Mucosa of gallbladder (tissue), 1 donor: ENCODE results near the gene KCNJ9. TPM values are rescaled to one million over a fixed set of nuclear protein-coding genes. Genes with fewer than 3 reads are reported as not detected.

Experiments
- DNase-seq: peaks from one replicate; pipeline ENCODE4 v3.0.0-alpha.2; 2020; ENCODE audit warnings: low spot score
- total RNA-seq: library from RNA; stranded (reverse); gene quantifications from one replicate; pipeline ENCODE4 v1.2.1, GENCODE V29; 2021
- donor health status: DM: no; HTN: no; CAD: no.

Gene KCNJ9
- total RNA-seq, 1 donor from 2014 or later, result not detected

DNA sequence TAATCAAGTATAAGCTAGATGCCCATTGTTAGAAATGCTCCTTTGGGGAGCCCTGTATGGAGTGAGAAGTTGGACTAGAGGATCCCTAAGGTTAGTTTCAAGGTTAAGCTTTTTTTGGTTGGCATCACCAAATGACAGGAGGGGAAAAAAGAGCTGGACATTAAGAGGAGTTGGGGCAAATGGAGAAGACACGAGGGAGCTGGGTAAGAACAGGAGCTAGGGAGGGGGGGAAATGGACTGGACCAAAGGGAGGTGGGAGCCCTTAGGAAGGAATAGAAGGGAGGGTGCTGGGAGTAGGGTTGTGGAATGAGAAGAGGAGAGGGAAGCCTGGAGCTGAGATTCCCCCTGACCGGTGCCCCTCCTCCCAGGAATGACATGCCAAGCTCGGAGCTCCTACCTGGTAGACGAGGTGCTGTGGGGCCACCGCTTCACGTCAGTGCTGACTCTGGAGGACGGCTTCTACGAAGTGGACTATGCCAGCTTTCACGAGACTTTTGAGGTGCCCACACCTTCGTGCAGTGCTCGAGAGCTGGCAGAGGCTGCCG is 5.9 kb downstream of the KCNJ9 start:
- DNase-seq, result no peak

DNA sequence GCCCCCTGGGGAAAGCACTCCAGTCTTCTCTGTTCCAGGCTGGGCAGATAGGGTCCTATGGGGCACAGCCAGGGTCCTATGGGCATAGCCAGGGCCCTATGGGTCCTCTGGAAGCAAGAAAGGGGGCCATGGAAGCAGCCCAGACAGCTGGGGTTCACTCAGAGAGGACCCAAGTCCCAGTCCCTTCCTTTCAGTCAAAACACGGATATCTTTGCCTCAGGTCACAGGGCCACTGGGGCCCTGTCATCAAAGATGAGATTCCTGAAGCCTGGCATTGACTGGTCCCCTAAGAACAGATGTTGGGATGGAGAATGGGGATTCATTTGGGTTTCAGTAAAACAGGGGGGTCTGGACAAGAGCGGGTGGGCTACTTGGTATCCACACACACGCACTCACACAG is 8.5 kb downstream of the KCNJ9 start:
- DNase-seq, result no peak

DNA sequence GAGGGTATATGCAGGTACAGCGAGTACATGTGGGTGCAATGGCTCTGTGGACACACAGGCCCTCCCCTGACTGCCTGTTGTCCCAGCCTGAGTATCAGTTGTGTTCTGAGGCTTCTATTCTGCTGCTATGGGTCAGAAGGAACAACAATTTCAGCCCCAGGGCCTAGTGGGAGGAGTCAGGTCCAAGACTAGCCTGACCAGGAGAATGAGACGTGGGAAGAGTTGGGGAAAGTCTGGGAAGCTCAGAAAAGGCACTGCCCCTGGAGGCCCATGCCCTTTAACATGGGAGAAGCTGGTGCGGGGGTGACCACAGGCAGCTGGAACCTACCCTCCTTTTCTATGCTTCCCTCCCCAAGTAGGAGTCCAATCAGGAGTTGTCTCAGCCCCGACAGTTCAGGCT is 9.4 kb downstream of the KCNJ9 start:
- DNase-seq, result no peak

DNA sequence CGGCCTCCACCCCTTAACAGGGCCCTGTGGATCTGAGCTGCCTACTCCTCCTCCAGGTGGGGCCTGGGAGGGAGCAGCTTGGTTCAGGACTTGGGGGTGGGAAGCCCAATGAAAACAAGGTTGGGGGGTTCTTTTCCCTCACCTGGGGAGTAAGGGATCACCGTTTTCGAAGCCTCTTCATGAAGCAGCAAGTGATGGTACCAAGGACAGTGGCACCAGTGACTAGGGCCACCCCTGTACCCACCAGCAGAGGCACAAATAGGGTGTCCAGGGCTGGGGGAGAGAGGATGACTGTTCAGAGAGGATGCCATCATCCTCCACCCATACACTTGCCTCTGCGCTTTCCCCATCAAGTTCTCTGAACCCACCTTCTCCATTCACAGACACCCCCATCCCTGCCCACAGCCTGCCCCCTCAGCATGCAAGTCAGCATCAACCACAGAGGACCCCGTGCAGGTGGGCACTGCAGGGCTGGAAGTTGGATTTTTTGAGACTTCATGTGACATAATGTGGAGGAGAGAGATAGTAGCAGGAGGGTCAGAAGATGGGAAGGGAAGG is 10.4 kb downstream of the KCNJ9 start:
- no peak for DNase-seq

DNA sequence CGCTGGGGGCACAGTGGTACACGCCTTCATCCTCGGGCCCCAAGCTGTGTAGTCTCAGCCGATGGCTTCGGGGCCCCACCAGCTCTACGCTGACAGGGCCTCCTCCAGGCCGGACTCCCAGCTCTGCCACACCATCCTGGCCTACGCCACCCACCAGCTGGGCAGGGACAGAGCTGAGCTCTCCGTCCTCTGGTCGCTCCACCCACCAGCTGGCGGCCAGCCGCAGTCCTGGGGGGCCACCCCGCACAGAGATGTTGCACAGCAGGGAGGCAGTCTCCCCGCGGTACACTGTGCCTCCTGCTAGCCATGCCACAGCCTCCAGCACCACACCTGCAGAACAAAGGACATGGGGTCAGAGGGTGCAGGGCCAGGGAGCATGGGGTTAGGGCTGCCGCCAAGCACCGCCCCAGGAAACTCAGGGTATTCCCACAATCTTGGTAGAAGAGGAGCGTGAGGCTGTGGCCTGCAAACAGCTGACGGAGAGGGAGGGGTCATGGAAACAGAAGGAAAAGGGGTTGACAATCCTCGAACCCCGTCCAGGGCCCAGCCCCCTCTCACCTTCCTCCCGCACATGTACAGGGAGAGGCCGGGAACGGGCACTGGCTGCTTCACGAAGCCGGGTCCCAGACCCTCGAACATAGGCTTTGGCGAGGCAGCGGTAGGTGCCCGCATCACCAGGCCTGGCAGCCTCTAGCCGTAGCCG is 11.2 kb downstream of the KCNJ9 start:
- no peak for DNase-seq

DNA sequence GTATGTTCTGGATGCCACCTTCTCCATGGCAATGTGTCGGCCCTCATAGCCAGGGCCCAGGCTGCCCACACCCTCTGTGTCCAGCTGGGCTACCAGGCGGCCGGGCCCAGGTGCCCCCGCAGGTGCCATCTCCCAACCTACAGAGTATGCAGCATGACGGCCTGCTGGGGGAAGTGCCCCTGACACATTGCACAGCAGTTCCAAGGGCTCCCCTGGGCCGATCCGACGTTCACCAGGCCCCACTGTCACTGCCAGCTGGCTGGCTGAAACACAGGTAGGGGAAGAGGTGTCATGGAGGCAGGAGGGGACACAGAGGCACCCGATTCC is 11.7 kb downstream of the KCNJ9 start:
- DNase-seq, result no peak

DNA sequence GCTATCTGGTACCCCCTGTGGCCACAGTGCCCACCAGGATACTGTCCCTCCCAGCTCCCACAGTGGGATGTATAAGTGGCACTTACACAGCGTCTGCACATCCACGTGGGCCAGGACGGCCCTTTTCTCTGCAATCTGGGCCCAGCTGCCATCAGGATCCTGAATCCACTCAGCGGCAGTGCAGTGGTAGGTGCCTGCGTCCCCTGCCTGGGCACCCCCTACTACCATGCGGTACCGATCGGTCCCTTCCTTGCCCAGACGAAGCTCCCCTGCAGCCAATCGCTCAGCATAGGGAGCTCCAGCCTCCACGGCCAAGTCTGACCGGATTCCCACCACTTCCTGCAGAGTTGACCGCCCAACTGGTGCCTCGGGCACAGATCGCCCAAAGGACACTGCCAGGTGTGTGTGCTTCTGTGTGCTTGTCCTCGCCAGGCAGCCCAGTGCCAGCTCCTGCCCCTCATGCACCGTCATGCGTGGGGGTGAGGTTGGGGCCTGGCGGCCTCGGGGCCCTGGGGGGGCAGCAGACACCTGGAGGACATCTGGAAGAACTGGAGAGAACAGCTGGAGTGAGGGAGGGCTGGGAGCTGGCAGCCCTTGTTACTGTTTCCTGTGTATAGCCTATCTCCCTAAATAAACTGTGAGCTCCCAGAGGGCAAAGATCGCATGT is 12.4 kb downstream of the KCNJ9 start:
- DNase-seq, result no peak

DNA sequence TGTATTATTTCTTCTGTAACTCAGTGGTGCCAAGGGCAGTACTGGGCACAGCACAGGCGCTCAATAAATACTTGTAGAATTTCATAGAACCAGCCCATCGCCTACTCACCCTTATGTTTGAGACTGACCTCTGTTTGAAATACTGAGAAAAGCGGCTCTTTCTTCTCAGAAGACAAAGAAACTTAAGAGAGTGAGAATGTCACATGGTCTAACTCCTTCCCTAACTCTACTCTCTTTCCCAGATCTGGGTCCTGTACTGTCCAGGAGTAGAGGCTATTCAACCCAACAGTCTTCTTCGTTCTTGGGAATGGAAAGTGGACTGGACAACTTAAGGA is 12.9 kb downstream of the KCNJ9 start:
- DNase-seq, result no peak

DNA sequence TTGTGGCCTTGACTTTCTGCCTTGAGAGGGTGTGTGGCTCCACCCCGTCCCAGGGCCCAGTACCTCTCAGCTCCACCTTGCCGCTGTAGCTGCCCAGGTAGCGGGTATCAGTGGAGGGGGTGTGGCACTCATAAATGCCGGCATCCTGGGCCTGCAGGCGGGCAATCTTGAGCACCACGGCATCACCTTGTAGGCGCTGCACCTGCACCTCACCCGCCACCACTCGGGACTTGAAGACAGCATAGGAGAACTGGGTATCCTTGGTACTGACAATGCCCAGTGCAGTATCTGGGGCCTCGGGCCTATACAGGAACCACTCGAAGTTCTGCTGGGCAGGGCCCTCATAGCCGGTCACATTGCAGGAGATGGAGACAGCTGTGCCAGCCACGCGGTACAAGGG is 13.5 kb downstream of the KCNJ9 start:
- no peak for DNase-seq

DNA sequence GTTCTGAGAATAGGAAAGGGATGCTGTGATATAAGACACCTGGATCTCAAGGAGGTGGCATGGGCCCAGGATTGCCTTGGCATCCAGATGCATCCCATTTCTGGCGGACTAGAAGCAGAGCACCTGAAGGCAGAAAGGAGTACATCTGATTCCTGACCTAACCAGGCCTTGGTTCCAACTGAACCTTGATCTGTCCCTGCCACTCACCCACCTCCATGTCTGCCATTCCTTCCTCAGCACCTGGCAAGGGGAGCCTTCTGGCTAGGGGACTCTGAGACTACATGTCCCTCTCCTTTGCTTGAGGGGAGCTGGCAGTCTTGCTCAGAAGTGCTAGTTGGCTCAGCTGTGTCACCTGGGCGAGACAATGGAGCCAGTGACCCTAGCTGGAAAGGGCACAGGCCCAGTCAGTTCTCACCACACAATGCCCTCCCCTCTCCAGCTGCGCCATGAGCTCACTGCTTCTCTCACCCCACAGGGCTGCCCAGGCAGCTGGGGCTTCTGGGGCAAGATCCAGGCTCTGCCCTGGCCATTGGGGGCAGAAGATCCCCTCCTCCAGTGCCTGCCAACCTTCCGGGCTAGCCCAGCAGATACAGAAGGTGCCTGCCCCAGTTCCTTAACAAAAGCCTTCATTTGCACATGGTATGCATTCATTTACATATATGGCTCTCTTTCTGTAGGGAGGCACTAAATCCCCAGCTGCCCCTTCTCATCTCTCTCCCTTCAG is 14.2 kb downstream of the KCNJ9 start:
- no peak for DNase-seq

DNA sequence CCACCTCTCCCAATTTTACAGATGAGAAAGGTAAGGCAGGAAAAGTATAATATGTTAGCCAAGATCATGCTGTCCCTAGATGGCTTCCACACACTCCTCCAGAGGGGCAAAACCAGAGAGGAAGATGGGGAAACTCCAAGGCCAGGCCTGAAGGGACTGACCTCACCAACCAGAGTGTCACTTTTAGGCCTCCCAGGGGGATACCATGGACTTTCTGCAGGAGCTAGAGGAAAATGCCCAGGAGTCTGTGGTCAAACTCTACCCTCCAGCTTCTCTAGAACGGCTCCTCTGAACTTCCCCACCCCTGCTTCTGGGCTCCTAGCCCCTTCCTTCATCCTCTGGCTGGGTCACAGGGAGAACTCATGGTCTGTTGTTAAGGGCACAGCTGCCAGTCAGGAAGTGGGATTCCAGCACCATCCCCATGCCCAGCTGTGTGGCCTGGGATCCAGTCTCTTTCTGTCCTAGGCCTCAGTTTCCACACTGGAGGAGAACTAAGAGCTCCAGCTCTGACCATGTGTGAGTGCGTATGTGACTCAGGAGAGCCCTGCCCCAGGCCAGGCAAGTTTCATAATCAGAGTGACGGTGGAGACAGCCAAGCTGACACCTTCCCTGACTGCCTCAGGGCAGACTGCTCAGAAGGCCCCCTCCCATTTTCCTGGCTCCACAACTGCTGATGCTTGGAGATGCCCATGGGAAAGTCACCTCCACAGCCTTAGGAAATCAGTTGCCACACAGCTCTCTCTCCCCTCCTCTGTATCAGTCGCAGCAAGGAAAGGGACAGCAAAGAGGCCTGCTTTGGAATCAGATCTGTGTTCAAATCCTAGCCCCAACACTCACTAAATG is 15.2 kb downstream of the KCNJ9 start:
- no peak for DNase-seq

DNA sequence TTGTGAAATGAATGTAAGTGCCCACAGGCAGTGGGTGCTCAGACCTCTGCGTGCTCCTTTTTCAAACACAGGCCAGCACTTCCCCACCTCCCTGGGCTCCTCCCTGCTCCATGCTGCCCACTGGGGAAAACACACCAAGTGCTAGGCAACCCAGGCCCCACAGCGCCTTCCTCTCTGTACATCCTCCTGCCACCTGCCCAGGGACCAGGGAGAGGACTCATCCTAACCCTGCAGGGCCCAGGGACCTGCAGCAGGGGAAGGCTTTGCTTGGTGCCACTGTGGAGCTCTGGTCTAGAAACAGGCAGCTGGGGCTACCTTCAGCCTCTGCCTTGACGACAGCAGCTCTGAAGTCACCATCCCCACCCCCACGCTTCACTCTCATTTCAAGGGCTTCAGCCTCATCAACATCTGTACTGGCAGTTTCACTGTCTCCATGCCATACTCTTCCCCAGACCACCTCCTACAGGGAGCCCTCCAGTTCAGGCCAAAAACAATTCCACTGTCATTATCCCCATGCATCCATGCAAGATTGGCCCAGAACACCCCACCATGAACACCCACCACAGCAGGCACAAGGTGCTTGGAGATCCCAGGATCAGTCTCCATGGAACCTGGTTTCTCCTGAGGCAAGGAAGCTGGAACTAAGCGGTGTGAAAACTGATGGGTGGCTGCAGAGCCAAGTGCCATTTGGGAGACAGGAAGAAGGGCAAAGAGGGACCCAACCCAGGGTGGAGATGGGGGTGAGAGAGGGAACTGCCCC is 16.0 kb downstream of the KCNJ9 start:
- DNase-seq, result no peak

DNA sequence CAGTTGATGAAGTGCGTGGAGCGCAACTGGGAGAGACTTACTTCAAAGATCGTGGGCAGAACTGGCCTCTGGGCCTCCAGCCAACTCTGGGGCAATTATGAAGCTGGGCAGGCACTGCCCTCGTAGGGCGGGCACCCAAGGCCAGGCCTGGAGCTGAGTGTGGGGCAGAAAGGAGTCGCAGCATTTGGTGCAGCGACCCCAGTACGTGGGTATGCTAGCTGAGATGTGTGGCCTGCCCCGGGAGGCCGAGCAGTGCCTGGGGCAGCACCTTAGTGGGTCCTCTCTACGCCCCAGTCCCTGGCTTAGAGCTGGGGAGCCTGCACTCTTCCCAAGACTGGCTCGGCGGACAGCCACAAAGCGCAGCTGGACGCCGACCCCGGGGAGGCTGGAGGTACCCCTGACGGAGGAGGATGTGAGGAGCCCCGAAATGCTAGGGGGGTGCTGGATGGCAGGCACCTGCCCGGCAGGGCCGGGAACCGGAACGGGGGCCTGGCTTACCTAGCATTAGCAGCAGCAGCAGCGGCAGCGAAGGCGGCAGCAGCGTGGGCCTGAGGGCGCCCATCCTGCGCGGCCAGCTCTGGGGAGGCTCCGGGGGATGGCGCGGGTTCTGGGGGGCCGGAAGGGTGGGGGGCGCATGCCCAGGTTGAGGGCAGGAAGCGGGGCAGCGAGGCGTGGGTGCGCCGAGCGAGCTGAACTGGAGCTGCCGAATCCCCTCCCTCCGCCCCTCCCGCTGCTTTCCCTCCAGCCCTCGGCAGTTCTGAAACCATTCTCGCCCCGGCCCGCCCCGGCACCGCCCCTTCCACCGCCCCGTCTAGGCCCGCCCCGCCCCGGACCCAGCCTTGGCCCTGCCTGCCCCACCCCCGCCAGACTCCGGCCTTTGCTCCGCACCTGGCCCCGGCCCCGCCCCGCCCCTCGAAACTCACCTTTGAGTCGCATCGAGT is 16.8 kb downstream of the KCNJ9 start, which contains the start of gene IGSF8:
TSS of gene IGSF8 (minus strand) at position 709 of the 941 bp plus-strand sequence. CDS start at position 562, 147 bp downstream.
- peak; percentile 93 for DNase-seq

DNA sequence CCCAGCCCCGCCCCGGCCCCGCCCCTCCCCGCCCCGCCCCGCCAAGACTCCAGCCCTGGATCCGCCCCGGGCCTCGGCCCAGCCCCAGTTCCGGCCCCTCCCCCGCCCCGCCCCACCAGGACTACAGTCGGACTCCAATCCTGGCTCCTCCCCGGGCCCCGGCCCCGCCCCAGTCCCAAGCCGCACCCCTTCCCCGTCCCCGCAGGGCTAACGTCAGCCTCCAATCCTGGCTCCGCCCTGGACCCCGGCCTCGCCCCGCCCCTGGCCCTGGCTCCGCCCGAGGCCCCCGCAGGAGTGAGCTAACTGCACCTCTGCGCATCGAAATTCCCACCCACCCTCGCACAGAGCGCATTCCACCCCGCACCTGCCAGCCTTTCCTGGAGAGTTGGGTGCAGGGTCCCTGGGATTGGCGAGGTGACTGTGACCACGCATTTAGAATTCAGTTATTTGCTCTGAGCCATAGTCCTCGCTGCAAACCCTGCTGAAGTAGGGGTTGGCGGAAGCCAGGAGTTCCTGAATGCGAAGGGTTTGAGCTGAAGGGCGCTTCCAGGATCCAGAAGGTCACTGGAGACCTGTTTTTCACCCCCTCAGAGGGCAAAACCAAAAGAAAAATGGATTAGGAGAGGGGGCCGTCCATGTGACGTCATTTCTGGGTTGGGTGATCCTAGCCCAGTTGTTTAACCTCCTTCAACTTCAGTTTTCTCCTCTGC is 17.7 kb downstream of the KCNJ9 start:
- DNase-seq, result peak; percentile 98

DNA sequence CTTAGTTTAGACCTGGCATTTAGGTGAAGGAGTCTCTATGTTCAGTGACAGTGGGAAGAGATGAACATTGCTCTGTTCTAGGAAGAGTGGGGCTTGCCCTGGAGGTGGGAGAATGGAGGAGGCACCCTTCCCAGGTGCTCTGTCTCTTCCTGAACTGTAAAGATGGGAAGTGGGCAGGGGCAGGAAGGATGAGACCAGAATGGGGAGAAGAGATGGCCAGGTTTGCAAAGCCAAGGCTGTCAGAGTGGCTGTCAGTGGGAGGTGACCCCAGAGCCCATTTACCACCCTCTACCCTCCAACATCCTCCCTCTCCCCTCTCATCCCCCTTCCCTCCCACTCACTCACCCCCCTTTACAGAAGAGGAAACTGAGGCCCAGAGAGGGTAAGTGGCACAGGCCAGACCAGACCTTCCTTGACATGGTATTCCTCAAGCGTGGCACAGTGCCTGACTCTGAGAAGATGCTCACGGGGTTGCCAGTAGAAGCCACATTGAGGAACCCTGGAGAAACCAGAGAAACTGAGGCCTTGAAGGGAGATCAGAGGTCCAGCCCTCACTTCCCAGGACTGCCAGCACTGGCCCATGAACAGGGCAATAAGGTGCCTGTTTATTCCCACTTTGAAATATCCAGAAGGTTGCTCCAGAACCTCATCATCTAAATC is 18.5 kb downstream of the KCNJ9 start:
- DNase-seq, result no peak

DNA sequence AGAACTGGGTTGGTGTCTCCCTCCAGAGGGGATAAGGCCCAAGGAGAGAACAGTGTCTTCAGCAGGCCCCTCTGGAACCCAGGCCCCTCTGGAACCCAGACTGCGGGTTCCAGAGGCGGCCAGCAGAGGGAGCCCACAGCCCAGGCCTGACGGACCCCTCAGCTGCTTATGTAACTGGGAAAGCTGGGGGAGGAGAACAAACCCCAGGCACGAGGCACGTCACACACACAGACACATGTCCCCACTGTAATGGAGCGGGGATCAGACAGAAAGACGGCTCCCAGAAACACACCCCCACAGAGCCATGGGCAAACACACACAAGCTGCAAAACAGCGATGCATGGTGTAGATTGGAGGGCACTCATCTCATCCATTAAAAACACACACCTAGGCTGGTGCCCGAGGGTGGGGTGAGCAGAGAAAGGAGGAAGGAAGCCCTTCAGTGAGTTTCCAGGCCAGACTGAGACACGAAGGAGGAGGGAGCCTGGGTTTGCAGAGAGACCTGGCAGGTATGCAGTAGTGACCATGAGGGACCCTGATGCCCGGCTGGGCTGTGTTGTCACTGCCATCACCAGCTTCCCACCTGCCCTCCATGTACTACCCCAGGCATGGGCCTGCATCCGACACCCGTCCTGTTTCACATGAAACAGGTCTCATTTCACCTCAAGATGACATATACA is 19.8 kb downstream of the KCNJ9 start:
- peak; percentile 75 for DNase-seq

DNA sequence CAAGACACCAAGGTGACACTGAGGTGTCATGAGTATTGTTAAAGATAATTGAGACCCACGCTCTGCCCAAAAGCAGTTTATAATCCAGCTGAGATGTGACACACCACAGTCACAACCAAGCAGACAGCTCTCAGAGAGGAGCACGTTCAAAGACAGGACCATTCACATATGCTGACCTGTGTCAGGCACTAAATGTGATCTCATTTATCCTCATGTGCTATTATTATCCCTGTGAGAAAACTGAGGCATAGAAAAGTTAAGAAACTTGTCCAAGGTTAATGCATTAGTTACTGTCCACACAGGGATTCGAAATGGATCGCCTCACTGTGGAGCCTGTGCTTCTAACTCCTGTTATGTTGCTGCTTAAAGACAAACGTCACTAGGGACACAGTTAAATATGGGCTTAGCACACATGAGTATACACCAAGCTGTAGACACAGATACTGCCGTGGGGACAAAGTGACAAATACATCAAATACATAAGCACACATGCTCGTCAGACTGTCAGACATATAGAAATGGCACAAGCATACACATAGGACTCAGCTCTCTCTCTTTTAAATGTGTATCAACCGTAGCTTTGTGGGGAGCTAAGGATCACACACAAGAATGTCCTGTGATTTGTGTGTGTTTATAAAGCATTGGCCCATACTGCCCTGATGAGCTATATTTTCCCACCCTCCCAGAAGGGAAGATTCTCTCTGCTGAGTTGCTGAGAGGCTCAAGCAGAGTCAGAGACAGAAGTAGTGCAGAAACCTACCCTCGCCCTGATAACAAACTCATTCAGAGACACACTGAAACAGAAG is 20.6 kb downstream of the KCNJ9 start:
- no peak for DNase-seq
